Femur (tissue), 1 donor: ENCODE measurements around the gene ZBTB48.

Source experiments
- DNase-seq: peaks from one replicate; pipeline ENCODE4 v3.0.0-alpha.2; 2017

Gene ZBTB48

DNA sequence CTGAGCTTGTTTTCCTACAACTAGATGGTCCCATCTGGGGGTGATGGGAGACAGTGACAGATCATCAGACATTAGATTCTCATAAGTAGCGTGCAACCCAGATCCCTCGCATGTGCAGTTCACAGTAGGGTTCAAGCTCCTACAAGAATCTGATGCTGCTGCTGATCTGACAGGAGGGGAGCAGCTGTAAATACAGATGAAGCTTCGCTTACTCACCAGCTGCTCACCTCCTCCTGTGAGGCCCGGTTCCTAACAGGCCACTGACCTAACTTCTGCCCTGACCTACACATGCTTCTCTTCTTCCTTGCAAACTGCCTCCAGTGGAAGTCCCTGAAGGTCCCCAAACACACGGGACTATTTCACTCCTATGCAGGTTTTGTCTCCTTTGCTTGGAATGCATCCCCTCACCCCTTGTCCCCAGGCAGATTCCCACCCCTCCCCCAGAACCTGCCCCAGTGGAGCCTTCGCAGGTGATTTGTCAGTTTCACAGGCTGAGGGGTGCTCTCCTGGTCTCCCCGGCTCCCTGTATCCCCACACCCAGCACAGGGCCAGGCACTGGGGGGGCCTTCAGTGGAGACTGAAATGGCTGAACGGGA, 5.7 kb upstream of the ZBTB48 start:
- no peak for DNase-seq

GRCh38 chr1:6574818-6575217, 5.0 kb upstream of the ZBTB48 start:
- DNase-seq: no peak

DNA sequence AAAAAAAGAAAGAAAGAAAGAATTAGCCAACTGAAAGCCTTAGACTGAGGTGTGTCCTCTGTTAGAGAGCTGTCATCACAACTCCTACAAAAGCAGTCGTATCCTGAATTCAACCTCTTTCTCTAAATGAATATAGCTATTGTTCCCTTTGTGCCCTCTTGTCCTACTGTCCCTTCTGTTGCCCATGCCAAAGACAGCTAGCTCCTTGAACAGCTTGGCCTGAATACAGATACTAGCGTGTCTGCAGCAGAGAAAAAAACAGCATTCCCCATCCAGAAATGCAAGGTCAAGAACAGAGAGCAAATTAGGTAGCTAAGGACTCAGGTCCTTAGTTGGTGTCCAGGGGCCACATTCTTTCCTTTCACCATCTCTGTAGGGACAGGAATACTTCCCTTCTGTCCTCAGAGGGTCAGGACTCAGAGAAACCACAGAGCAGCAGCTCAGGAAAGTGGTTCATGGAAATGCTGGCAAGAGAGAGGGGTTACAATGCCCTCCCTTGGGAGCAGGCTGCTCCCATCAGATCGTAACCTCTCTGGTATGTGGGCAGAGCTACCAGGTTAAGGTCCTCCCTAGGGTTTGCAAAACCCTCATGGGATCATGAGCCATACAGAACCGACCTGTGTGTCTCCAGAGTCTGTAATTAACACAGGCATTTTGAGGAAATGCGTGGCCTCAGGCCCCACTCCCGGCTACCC, 1.8 kb upstream of the ZBTB48 start:
- DNase-seq: no peak

- no peak for DNase-seq
These were observed 995 bp upstream of the ZBTB48 start for GRCh38 chr1:6578624-6579373.

DNA sequence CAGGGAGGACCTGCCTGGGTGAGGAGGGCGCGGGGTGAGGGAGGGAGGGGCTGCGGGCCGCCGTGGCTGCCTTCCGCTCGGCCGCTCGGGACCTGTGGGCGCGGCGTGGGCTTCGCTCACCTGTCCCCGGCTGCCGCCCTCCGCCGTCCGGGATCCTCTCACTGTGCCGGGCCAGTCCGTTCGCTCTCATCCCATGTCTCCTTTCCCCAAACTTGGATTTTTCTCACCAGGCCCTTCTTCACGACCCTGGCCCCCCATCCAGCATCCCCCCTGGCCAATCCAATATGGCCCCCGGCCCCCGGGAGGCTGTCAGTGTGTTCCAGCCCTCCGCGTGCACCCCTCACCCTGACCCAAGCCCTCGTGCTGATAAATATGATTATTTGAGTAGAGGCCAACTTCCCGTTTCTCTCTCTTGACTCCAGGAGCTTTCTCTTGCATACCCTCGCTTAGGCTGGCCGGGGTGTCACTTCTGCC, 362 bp downstream of the ZBTB48 start:
- DNase-seq: peak; percentile 38

DNA sequence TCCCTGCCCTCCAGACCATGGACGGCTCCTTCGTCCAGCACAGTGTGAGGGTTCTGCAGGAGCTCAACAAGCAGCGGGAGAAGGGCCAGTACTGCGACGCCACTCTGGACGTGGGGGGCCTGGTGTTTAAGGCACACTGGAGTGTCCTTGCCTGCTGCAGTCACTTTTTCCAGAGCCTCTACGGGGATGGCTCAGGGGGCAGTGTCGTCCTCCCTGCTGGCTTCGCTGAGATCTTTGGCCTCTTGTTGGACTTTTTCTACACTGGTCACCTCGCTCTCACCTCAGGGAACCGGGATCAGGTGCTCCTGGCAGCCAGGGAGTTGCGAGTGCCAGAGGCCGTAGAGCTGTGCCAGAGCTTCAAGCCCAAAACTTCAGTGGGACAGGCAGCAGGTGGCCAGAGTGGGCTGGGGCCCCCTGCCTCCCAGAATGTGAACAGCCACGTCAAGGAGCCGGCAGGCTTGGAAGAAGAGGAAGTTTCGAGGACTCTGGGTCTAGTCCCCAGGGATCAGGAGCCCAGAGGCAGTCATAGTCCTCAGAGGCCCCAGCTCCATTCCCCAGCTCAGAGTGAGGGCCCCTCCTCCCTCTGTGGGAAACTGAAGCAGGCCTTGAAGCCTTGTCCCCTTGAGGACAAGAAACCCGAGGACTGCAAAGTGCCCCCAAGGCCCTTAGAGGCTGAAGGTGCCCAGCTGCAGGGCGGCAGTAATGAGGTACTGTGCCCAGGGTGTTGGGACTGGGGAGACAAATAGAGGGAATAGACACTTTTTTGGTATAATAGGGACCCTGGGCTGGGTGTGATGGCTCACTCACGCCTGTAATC, 1.0 kb downstream of the ZBTB48 start:
- no peak for DNase-seq

- no peak for DNase-seq
These were observed 1.9 kb downstream of the ZBTB48 start for GRCh38 chr1:6581561-6582305.

DNA sequence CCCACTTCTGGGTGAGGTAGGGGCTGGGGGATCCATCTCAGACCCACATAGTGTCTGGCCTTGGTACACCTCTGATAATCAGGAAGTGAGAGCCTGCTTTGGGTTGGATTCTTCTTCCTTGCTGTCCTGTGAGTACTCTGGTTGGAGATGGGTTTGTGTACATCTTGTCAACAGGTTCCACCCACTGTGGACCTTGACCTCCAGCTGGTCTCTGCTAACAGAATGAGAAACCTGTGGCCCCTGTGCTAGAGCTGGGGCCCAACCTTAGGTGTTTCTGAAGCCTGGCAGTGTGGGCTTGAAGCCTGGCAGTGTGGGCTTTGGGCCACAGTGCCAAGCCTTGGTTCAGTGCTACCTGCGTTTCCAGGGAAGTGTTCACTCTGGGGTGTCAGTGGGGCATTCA, 2.6 kb downstream of the ZBTB48 start:
- DNase-seq: no peak

DNA sequence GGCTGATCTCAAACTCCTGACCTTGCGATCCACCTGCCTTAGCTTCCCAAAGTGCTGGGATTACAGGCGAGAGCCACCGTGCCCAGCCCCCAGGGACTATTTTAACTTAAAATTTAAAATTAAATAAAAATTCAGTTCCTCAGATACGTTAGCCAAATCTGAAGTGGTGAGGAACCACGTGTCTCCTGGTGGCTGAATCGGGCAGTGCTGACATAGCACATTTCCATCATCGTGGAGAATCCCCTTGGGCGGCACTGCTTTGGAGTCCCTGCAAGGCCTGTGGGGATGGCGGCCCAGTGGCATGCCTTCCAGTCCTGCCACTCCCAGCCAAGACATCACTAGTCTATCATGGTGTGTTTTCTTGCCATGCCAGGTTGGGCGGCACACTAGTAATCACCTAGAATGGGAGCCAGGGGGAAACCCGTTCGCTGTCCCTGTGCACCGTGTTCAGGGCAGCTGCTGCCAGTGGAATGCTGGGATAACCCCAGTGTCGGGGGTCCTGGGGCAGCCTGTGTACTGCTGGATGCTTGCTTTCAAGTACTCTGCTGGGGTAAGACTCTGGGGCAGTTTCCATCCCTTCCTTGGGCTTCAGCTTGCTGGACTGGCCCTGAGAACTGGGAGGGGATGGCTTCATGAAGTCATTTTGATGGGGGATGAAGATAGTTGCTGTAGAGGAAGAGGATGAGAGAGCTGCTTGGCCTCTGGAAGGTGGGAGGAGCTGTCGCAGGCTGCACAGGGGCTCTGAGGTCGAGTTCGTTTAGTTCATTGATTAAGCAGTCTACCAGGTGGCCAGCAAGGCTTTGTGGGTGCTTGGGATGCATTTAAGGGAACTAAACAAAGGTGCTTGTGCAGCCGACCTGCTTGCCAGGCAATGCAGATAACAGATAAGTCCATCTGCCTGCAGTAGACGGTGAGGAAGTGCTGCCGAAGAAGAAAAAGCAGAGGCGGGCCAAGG, 4.6 kb downstream of the ZBTB48 start:
- DNase-seq: no peak

GRCh38 chr1:6585081-6585722, 5.4 kb downstream of the ZBTB48 start:
- no peak for DNase-seq

DNA sequence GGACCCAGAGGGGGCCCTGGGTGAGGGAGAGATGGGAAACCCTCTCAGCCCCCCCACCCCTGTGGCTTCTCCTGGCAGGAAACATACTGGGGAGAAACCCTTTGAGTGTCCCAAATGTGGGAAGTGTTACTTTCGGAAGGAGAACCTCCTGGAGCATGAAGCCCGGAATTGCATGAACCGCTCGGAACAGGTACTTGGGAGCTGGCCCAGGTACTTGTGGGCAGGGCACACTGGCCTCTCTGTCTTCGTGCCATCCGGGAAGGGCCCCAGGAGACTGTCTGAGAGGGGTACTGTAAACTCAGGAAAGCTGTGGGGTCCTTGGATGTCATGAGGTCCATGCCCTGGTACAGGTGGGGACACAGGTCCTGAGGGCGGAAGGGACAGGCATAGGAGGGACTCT, 6.0 kb downstream of the ZBTB48 start:
- DNase-seq: no peak

GRCh38 chr1:6586404-6586816, 6.6 kb downstream of the ZBTB48 start:
- DNase-seq: no peak

DNA sequence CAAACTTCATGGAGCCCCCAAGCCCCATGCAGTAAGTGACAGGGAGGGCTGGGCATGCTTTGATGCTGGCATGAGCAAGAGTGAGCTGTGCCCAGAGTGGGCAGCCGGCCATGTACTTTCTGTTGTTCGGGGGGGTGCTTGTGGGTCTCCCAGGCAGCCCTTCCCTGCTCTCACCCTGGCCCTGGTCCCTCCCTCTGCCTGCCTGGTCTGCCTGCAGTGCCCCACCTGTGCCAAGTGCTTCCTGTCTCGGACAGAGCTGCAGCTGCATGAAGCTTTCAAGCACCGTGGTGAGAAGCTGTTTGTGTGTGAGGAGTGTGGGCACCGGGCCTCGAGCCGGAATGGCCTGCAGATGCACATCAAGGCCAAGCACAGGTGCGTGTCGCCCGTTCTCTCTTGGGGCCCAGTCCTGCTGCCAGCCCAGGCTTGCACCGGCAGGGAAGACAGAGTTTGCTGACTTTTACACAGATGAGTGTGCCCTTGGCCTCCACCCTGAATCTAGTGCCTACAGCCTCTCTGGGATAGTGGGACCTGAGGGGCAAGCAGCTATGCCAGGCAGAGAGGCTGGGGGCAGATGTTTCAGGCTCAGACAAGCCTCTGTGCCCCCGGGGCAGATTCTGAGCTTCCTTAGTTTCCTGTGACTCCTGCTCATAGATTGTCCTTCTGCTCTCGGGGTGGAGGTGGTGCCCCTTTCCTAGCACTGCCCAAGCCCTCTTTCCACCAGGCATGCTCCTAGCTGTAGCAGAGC, 7.6 kb downstream of the ZBTB48 start:
- peak; percentile 69 for DNase-seq

DNA sequence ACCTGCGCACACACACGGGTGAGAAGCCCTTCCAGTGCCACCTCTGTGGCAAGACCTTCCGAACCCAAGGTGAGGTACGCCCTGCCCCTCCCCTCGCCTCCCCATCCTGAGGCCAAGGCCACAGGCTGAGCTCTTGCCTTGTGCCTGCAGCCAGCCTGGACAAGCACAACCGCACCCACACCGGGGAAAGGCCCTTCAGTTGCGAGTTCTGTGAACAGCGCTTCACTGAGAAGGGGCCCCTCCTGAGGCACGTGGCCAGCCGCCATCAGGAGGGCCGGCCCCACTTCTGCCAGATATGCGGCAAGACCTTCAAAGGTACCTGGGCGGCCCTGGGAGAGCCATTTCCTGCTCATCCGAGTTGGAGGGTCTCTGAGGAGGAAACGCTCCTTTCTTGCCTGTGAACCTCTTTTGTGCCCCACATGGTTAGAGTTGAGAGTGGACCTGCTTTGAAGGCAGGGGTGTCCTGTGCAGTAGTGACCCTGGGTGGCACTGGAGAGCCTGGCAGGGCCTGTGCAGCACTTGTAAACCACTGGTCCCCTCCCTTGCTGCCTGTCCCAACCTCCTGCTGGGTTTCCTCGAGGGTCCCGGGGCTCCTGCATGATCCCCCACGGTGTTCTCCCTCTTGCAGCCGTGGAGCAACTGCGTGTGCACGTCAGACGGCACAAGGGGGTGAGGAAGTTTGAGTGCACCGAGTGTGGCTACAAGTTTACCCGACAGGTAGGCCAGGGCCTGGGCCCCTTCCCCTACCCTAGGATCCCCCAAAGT, 8.5 kb downstream of the ZBTB48 start:
- DNase-seq: no peak

DNA sequence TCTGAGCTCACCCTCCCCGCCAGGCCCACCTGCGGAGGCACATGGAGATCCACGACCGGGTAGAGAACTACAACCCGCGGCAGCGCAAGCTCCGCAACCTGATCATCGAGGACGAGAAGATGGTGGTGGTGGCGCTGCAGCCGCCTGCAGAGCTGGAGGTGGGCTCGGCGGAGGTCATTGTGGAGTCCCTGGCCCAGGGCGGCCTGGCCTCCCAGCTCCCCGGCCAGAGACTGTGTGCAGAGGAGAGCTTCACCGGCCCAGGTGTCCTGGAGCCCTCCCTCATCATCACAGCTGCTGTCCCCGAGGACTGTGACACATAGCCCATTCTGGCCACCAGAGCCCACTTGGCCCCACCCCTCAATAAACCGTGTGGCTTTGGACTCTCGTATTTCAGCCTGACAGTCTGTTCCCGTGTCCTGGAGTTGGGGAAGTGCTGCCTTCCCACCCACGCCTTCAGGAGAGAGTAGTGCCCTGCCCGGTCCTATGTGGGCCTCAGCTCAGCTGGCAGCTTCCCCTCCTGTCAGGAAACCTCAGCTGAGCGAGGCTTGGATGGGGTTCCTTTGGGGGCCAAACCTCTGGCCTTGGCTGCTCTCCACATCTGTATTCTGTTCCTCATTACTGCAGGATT, 9.2 kb downstream of the ZBTB48 start:
- no peak for DNase-seq

- DNase-seq: no peak
These were observed 10.3 kb downstream of the ZBTB48 start for GRCh38 chr1:6590046-6590445.

DNA sequence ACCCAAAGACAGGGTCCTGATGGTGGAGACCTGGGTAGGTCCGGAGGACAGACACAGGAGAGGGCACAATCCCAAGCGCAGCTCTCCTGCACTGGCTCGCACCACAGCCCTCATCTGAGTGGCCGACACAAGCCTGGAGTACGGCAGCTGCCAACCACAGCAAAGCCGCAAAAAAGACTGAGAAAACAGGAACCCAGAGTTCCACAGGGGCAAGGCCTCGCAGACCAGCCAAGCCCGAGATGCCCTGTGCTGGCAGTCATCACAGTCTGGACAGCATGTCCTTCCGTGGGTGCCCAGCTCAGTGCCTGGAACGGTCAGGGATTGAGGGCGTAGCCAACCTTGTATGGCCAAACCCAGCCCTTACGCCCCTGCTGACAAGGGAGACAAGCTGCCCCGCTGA, 11.4 kb downstream of the ZBTB48 start:
- peak; percentile 18 for DNase-seq

- DNase-seq: no peak
These were observed 11.8 kb downstream of the ZBTB48 start for GRCh38 chr1:6591644-6592043.

DNA sequence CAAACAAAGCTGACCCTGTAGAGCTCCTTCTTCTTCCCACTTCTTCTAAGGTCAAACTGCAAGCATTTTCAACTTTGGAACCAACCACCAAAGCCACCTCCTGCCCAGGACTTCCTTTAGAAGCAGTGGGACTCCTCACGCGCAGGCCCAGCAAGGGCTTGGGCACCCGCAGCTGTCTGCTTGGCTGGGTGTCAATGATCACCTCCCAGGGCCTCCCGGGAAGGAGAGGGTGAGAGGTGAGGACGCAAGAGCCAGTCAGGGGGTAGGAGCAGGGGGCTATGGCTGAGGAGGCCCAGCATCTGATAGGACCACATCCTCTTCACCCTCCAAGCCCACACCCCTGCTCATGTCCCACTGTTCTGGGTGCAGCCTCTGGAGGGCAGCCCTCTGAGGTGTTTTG, 12.6 kb downstream of the ZBTB48 start:
- peak; percentile 29 for DNase-seq
